Osteoblast (primary cell): ENCODE results near the gene LSMEM2. TPM values are rescaled to one million over a fixed set of nuclear protein-coding genes. Genes with fewer than 3 reads are reported as not detected.
A peak's percentile ranks its signal among the peaks of the same experiment; 100 is the strongest.

Source experiments
- DNase-seq: peaks from one replicate; pipeline ENCODE4 v3.0.0; 2011; ENCODE audit warnings: low spot score, mixed read lengths; ENCODE audit not compliant: insufficient read length; ENCODE audit errors: missing footprints
- H2AFZ ChIP-seq: 2 replicates; pipeline ENCODE4 v1.6.0; 2011; ENCODE audit warnings: mild to moderate bottlenecking, low read length
- H3K27ac ChIP-seq: 2 replicates; pipeline ENCODE4 v1.5.1; 2011; ENCODE audit warnings: mild to moderate bottlenecking, low read depth, low read length, moderate library complexity
- H3K27me3 ChIP-seq: 2 replicates; pipeline ENCODE4 v1.6.0; 2012; ENCODE audit warnings: mild to moderate bottlenecking, control low read depth, inconsistent platforms, low read length, moderate library complexity; ENCODE audit not compliant: insufficient read depth
- H3K36me3 ChIP-seq: 2 replicates; pipeline ENCODE4 v1.5.1; 2011; ENCODE audit warnings: mild to moderate bottlenecking, low read length, control low read depth, moderate library complexity; ENCODE audit not compliant: insufficient read depth
- H3K4me1 ChIP-seq: 2 replicates; pipeline ENCODE4 v1.5.1; 2011; ENCODE audit warnings: mild to moderate bottlenecking, low read length, control low read depth, moderate library complexity; ENCODE audit not compliant: insufficient read depth
- H3K4me2 ChIP-seq: 2 replicates; pipeline ENCODE4 v1.6.0; 2011; ENCODE audit warnings: mild to moderate bottlenecking, low read length; ENCODE audit not compliant: insufficient read depth
- H3K4me3 ChIP-seq: fragments of 200-600 bp; sonication (generic); 3 replicates; pipeline ENCODE4 v1.5.1; 2012; ENCODE audit warnings: mild to moderate bottlenecking, low read length, inconsistent platforms; ENCODE audit not compliant: insufficient read depth
- H3K79me2 ChIP-seq: 2 replicates; pipeline ENCODE4 v1.6.0; 2012; ENCODE audit warnings: mild to moderate bottlenecking, low read length, control low read depth, inconsistent platforms; ENCODE audit not compliant: insufficient read depth
- H3K9me3 ChIP-seq: 2 replicates; pipeline ENCODE4 v1.5.1; 2011; ENCODE audit warnings: low read depth, low read length, control low read depth
- H4K20me1 ChIP-seq: 2 replicates; pipeline ENCODE4 v1.6.0; 2012; ENCODE audit warnings: mild to moderate bottlenecking, low read length, control low read depth; ENCODE audit not compliant: insufficient read depth
- CTCF ChIP-seq: IDR thresholded peaks from 2 replicates; pipeline ENCODE4 v1.5.1; 2011; ENCODE audit warnings: mild to moderate bottlenecking, low read depth, low read length, moderate library complexity; ENCODE audit errors: extremely low read depth
- total RNA-seq: library from RNA; depleted of rRNA; stranded (reverse); fragments of >200 nt; gene quantifications from 2 replicates; pipeline ENCODE4 v1.2.3, GENCODE V29; 2012

LSMEM2 gene
- total RNA-seq, 1 donor: not detected

GRCh38 chr3:50336452-50337174 lies 57.7 kb downstream of the LSMEM2 start:
- Histone ChIP-seq H4K20me1 (peaks cover 33% of the 10 kb centered on the region), H3K4me2 (peak overlapping the region; percentile 83), H3K9me3 (no peaks in the 10 kb centered on the region), H3K36me3 (peaks cover 9% of the 10 kb centered on the region), H3K79me2 (peaks cover 83% of the 10 kb centered on the region), H3K27ac (peak overlapping the region; percentile 84), H3K27me3 (no peaks in the 10 kb centered on the region), H2AFZ (peak overlapping the region; percentile 25), H3K4me3 (peak overlapping the region; percentile 90), H3K4me1 (peaks cover 64% of the 10 kb centered on the region)
- no peak for TF ChIP-seq CTCF
- peak; percentile 81 for DNase-seq

- Histone ChIP-seq H3K4me1 (peaks cover 64% of the 10 kb centered on the region), H3K4me3 (peak overlapping the region; percentile 90), H3K9me3 (no peaks in the 10 kb centered on the region), H3K27ac (peak overlapping the region; percentile 84), H3K27me3 (no peaks in the 10 kb centered on the region), H3K79me2 (peaks cover 76% of the 10 kb centered on the region), H3K4me2 (peak overlapping the region; percentile 83), H2AFZ (peak overlapping the region; percentile 88), H4K20me1 (peaks cover 27% of the 10 kb centered on the region), H3K36me3 (peaks cover 2% of the 10 kb centered on the region)
- TF ChIP-seq CTCF: no peak
- peak; percentile 100 for DNase-seq
These were observed 58.4 kb downstream of the LSMEM2 start for GRCh38 chr3:50337175-50337861.

Other genes with a start within 250 kb of the LSMEM2 start
- 148 and 150 TPM in 2 replicates for gene RBM5, start 190.2 kb upstream of the LSMEM2 start, total RNA-seq
- gene SEMA3F, start 123.8 kb upstream of the LSMEM2 start, total RNA-seq: 5.1 and 16.5 TPM in 2 replicates
- not detected in 2 replicates for gene GNAT1, start 87.5 kb upstream of the LSMEM2 start, total RNA-seq
- gene SLC38A3, start 73.8 kb upstream of the LSMEM2 start, total RNA-seq: 0.29 and 0.36 TPM in 2 replicates
- gene GNAI2, start 42.9 kb upstream of the LSMEM2 start, total RNA-seq: 223 and 248 TPM in 2 replicates
- 5.9 and 10.1 TPM in 2 replicates for gene SEMA3B, start 9.9 kb upstream of the LSMEM2 start, total RNA-seq
- 60.4 and 65.1 TPM in 2 replicates for gene IFRD2, start 13.3 kb downstream of the LSMEM2 start, total RNA-seq
- gene HYAL3, start 20.3 kb downstream of the LSMEM2 start, total RNA-seq: 1.8 and 4.1 TPM in 2 replicates
- gene NAA80, start 20.3 kb downstream of the LSMEM2 start, total RNA-seq: 6.5 and 8.0 TPM in 2 replicates
- under 0.01 and 0.59 TPM in 2 replicates for gene HYAL1, start 24.5 kb downstream of the LSMEM2 start, total RNA-seq
- gene HYAL2, start 43.7 kb downstream of the LSMEM2 start, total RNA-seq: 32.9 and 34.2 TPM in 2 replicates
- 15.9 and 16.6 TPM in 2 replicates for gene TUSC2, start 49.1 kb downstream of the LSMEM2 start, total RNA-seq
- gene RASSF1, start 61.7 kb downstream of the LSMEM2 start, total RNA-seq: 17.4 and 18.1 TPM in 2 replicates
- gene ZMYND10, start 66.6 kb downstream of the LSMEM2 start, total RNA-seq: 0.88 and 2.9 TPM in 2 replicates
- gene NPRL2, start 71.7 kb downstream of the LSMEM2 start, total RNA-seq: 21.7 and 22.1 TPM in 2 replicates
- gene CYB561D2, start 71.8 kb downstream of the LSMEM2 start, total RNA-seq: 22.1 and 25.0 TPM in 2 replicates
- gene TMEM115, start 80.4 kb downstream of the LSMEM2 start, total RNA-seq: 61.6 and 73.1 TPM in 2 replicates
- gene CACNA2D2, start 224.5 kb downstream of the LSMEM2 start, total RNA-seq: not detected in 2 replicates